IMR-90 (cell line): ENCODE measurements around the gene RHO. TPM values are rescaled to one million over a fixed set of nuclear protein-coding genes. Genes with fewer than 3 reads are reported as not detected.

Experiments
- ATAC-seq: fragments of 200-7000 bp; cut with Tn5 transposase; 2 replicates; pipeline ENCODE4 v1.9.1; 2020; ENCODE audit warnings: low read depth, mild to moderate bottlenecking, moderate library complexity
- BruUV-seq: library from RNA; stranded (reverse); fragments of 400-500 nt; replicated peaks from 2 replicates; lab custom pipeline; 2021; lab: Mats Ljungman, UMichigan
- CTCF ChIA-PET: fragments of 300-600 bp; formaldehyde crosslinking; extraction: SDS; loops from one replicate; lab custom pipeline; 2021; ENCODE audit warnings: antibody characterized with exemption; lab: Yijun Ruan, JAX
- POLR2A ChIA-PET: fragments of 300-600 bp; sonication (Branson Sonifier 250); formaldehyde crosslinking; loops from one replicate; lab custom pipeline; 2022; ENCODE audit warnings: antibody characterized with exemption; ENCODE audit not compliant: unreplicated experiment; lab: Charles Lee
- DNase-seq: peaks from one replicate; pipeline ENCODE4 v3.0.0; 2013
- H2AFZ ChIP-seq: replicated peaks from 2 replicates; pipeline ENCODE3; 2013; ENCODE audit warnings: low read length, mild to moderate bottlenecking; ENCODE audit not compliant: poor library complexity
- H2AK5ac ChIP-seq: 2 replicates; pipeline ENCODE4 v1.6.1; 2013; ENCODE audit warnings: low read depth, low read length, inconsistent platforms
- H2AK9ac ChIP-seq: replicated peaks from 2 replicates; pipeline ENCODE3; 2013; ENCODE audit warnings: mild to moderate bottlenecking, low read depth, low read length, moderate library complexity; ENCODE audit not compliant: poor library complexity
- H2BK120ac ChIP-seq: 2 replicates; pipeline ENCODE4 v1.6.1; 2013; ENCODE audit warnings: low read depth, low read length, inconsistent platforms
- H2BK15ac ChIP-seq: 3 replicates; pipeline ENCODE4 v1.6.1; 2013; ENCODE audit warnings: low read depth, low read length, inconsistent platforms
- H2BK20ac ChIP-seq: 2 replicates; pipeline ENCODE4 v1.6.1; 2013; ENCODE audit warnings: low read depth, mild to moderate bottlenecking, inconsistent platforms, low read length, moderate library complexity
- H2BK5ac ChIP-seq: 2 replicates; pipeline ENCODE4 v1.6.1; 2013; ENCODE audit warnings: mild to moderate bottlenecking, low read depth, low read length, inconsistent platforms; ENCODE audit not compliant: poor library complexity, severe bottlenecking
- H3K14ac ChIP-seq: replicated peaks from 2 replicates; pipeline ENCODE4 v1.6.1; 2013; ENCODE audit warnings: low read depth, low read length, inconsistent platforms
- H3K18ac ChIP-seq: 2 replicates; pipeline ENCODE4 v1.6.1; 2013; ENCODE audit warnings: low read depth, low read length, control low read depth
- H3K23ac ChIP-seq: 2 replicates; pipeline ENCODE4 v1.6.1; 2013; ENCODE audit warnings: low read depth, low read length, inconsistent platforms
- H3K27ac ChIP-seq: 2 replicates; pipeline ENCODE4 v1.5.1; 2013; ENCODE audit warnings: mild to moderate bottlenecking, control low read depth, low read length; ENCODE audit not compliant: insufficient read depth
- H3K27me3 ChIP-seq: 2 replicates; pipeline ENCODE4 v1.6.1; 2013; ENCODE audit warnings: low read length; ENCODE audit not compliant: control insufficient read depth, insufficient read depth
- H3K36me3 ChIP-seq: 2 replicates; pipeline ENCODE4 v1.6.1; 2013; ENCODE audit warnings: low read length, mixed read lengths; ENCODE audit not compliant: control insufficient read depth, insufficient read depth
- H3K4ac ChIP-seq: 2 replicates; pipeline ENCODE4 v1.6.1; 2013; ENCODE audit warnings: low read depth, low read length, inconsistent platforms
- H3K4me1 ChIP-seq: 2 replicates; pipeline ENCODE4 v1.6.1; 2013; ENCODE audit warnings: low read length, mixed read lengths; ENCODE audit not compliant: control insufficient read depth, insufficient read depth
- H3K4me2 ChIP-seq: 2 replicates; pipeline ENCODE4 v1.6.1; 2013; ENCODE audit warnings: low read depth, mild to moderate bottlenecking, control low read depth, low read length, moderate library complexity
- H3K4me3 ChIP-seq: 2 replicates; pipeline ENCODE4 v1.5.1; 2013; ENCODE audit warnings: low read depth, mild to moderate bottlenecking, control low read depth, low read length, moderate library complexity; ENCODE audit not compliant: insufficient read depth
- H3K56ac ChIP-seq: 2 replicates; pipeline ENCODE4 v1.6.1; 2013; ENCODE audit warnings: low read length, inconsistent platforms; ENCODE audit not compliant: insufficient read depth; ENCODE audit errors: extremely low read depth
- H3K79me1 ChIP-seq, 2 experiments: 2 replicates each; pipeline ENCODE4 v1.6.1; 2013; ENCODE audit warnings: low read length in 2 of 2, inconsistent platforms in 1 of 2, low read depth in 1 of 2
- H3K9ac ChIP-seq: 2 replicates; pipeline ENCODE4 v1.6.1; 2013; ENCODE audit warnings: low read depth, low read length, control low read depth
- H3K9me1 ChIP-seq: 2 replicates; pipeline ENCODE4 v1.6.1; 2013; ENCODE audit warnings: low read length, inconsistent platforms; ENCODE audit not compliant: insufficient read depth
- H3K9me3 ChIP-seq: 2 replicates; pipeline ENCODE4 v1.6.1; 2013; ENCODE audit warnings: low read length; ENCODE audit not compliant: control insufficient read depth, insufficient read depth
- H4K20me1 ChIP-seq: 2 replicates; pipeline ENCODE4 v1.6.1; 2013; ENCODE audit warnings: low read length, inconsistent platforms; ENCODE audit not compliant: insufficient read depth
- H4K5ac ChIP-seq: 2 replicates; pipeline ENCODE4 v1.6.1; 2013; ENCODE audit warnings: mild to moderate bottlenecking, low read depth, low read length, control low read depth
- H4K8ac ChIP-seq, 2 experiments: 2 replicates each; pipeline ENCODE4 v1.6.1; 2013; ENCODE audit warnings: low read depth in 2 of 2, low read length in 2 of 2, control low read depth in 1 of 2, inconsistent platforms in 1 of 2
- H4K91ac ChIP-seq: 2 replicates; pipeline ENCODE4 v1.6.1; 2013; ENCODE audit warnings: low read depth, low read length, inconsistent platforms; ENCODE audit not compliant: insufficient read depth
- BHLHE40 ChIP-seq: fragments of 150-350 bp; IDR thresholded peaks from 2 replicates; pipeline ENCODE4 v1.6.1; 2016; ENCODE audit warnings: mild to moderate bottlenecking, low read depth, low read length
- FOS ChIP-seq: fragments of 150-350 bp; IDR thresholded peaks from 2 replicates; pipeline ENCODE4 v1.6.1; 2016; ENCODE audit warnings: low read depth, low read length
- NFE2L2 ChIP-seq: fragments of 150-350 bp; IDR thresholded peaks from 2 replicates; pipeline ENCODE4 v1.6.1; 2016; ENCODE audit warnings: low read depth, mild to moderate bottlenecking, low read length
- RCOR1 ChIP-seq: IDR thresholded peaks from 2 replicates; pipeline ENCODE4 v1.6.1; 2012; ENCODE audit warnings: mild to moderate bottlenecking, low read length, improper control_type of control experiment; ENCODE audit not compliant: insufficient replicate concordance
- SMC3 ChIP-seq: fragments of 150-350 bp; IDR thresholded peaks from 2 replicates; pipeline ENCODE4 v1.6.1; 2016; ENCODE audit warnings: low read depth, mild to moderate bottlenecking, antibody characterized with exemption, low read length, moderate library complexity
- WGBS, 2 experiments: methylation state at CpG; one replicate each; pipeline versions ENCODE4 v1.1.5 to v1.1.7; 2013; ENCODE audit warnings: missing lambda C conversion rate in 2 of 2; ENCODE audit not compliant: insufficient read length in 1 of 2; ENCODE audit errors: extremely low coverage in 2 of 2; 5-methylcytosine and 5-hydroxymethylcytosine counted together
- dilution Hi-C: fragments of 300-500 bp; cut with HindIII; formaldehyde crosslinking; loops from one replicate; pipeline ENCODE4 v1.14.3; 2018; ENCODE audit warnings: low sequenced_read_pairs; ENCODE audit not compliant: unreplicated experiment
- in situ Hi-C: fragments of 300-500 bp; cut with MboI; formaldehyde crosslinking; loops from 3 replicates; pipeline ENCODE4 v1.14.3; 2019; ENCODE audit warnings: low sequenced_read_pairs, inconsistent platforms, mixed read lengths
- intact Hi-C: fragments of 100-400 bp; cut with micrococcal nuclease; formaldehyde crosslinking; loops from 2 replicates; pipeline ENCODE4 v1.10.0; 2022
- polyA plus RNA-seq, 3 experiments: library from polyadenylated mRNA; depleted of rRNA; stranded (reverse); fragments of >200 nt; gene quantifications; 2 replicates each; pipeline ENCODE4 v1.2.3, GENCODE V29; 2012; ENCODE audit warnings: low replicate concordance in 1 of 3
- total RNA-seq: library from RNA; depleted of rRNA; stranded (reverse); fragments of >200 nt; gene quantifications from 2 replicates; pipeline ENCODE4 v1.2.3, GENCODE V29; 2012
- TF ChIP-seq, protein P1 (sequence below): conservative IDR thresholded peaks from 2 replicates; pipeline ENCODE4 v1.5.1; 2012; ENCODE audit warnings: mild to moderate bottlenecking, low read depth, low read length, improper control_type of control experiment
- TF ChIP-seq, protein P2 (sequence below): fragments of 150-350 bp; IDR thresholded peaks from 2 replicates; pipeline ENCODE4 v1.6.1; 2016; ENCODE audit warnings: low read depth, mild to moderate bottlenecking, low read length, moderate library complexity, borderline replicate concordance

Gene RHO
- total and polyA plus RNA-seq, 2 of the 4 experiments (the other 2 are of a cell fraction): not detected

DNA sequence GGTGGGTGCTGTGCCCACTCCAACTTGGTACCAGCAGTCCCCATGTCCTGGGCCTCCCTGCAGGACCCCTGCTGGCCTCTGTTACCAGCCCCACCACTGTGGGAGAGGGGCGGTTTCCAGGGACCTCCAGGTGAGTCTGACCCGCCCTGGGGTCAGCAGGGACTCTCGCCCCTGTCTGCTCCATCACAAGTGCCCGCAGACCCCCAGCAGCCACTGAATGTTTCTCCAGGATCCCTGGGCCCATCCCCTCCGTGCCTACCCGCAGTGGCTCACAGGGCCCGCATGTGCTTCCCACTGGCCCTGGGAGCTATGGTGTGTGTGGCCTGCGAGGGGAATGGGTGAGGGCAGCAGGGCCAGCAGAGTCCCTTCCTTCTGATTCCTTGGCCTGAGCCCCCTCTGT, 9.9 kb upstream of the RHO start:
- no peak for DNase-seq
- WGBS, 2 experiments: no CpG with 5 or more reads among the region's 8 CpGs
- TF ChIP-seq NFE2L2 (no peak), FOS (no peak), RCOR1 (no peak), BHLHE40 (no peak), SMC3 (no peak)
- TF ChIP-seq, protein P1, sequence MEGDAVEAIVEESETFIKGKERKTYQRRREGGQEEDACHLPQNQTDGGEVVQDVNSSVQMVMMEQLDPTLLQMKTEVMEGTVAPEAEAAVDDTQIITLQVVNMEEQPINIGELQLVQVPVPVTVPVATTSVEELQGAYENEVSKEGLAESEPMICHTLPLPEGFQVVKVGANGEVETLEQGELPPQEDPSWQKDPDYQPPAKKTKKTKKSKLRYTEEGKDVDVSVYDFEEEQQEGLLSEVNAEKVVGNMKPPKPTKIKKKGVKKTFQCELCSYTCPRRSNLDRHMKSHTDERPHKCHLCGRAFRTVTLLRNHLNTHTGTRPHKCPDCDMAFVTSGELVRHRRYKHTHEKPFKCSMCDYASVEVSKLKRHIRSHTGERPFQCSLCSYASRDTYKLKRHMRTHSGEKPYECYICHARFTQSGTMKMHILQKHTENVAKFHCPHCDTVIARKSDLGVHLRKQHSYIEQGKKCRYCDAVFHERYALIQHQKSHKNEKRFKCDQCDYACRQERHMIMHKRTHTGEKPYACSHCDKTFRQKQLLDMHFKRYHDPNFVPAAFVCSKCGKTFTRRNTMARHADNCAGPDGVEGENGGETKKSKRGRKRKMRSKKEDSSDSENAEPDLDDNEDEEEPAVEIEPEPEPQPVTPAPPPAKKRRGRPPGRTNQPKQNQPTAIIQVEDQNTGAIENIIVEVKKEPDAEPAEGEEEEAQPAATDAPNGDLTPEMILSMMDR: no peak
- TF ChIP-seq, protein P2, sequence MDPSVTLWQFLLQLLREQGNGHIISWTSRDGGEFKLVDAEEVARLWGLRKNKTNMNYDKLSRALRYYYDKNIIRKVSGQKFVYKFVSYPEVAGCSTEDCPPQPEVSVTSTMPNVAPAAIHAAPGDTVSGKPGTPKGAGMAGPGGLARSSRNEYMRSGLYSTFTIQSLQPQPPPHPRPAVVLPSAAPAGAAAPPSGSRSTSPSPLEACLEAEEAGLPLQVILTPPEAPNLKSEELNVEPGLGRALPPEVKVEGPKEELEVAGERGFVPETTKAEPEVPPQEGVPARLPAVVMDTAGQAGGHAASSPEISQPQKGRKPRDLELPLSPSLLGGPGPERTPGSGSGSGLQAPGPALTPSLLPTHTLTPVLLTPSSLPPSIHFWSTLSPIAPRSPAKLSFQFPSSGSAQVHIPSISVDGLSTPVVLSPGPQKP: no peak
- no peak overlapping the region for H2BK20ac ChIP-seq
- POLR2A ChIA-PET: interaction anchor here (0.5 kb wide), 1 partner anchor 78 kb away, joined by 3 read pairs; no protein-coding TSS in a partner anchor
- no peak overlapping the region for H3K4me2 ChIP-seq
- intact Hi-C loops (no loop called here), dilution Hi-C loops (no loop called here), in situ Hi-C loops (no loop called here)
- no peak overlapping the region for H3K18ac ChIP-seq
- H3K4ac ChIP-seq: no peak overlapping the region
- H3K23ac ChIP-seq: no peak overlapping the region
- no peak overlapping the region for H3K9ac ChIP-seq
- no peak overlapping the region for H4K8ac ChIP-seq
- no peaks in the 10 kb centered on the region for H3K79me1 ChIP-seq
- no peaks in the 10 kb centered on the region for H3K27me3 ChIP-seq
- CTCF ChIA-PET: no interaction called here
- H2BK5ac ChIP-seq: no peak overlapping the region
- no peak overlapping the region for H2AFZ ChIP-seq
- no peak overlapping the region for H3K4me3 ChIP-seq
- peaks cover 3% of the 10 kb centered on the region; the same call in 1 of the 2 replicates for H3K9me1 ChIP-seq
- H4K5ac ChIP-seq: no peak overlapping the region
- H2BK120ac ChIP-seq: no peak overlapping the region
- no peak overlapping the region for H3K14ac ChIP-seq
- no peak for ATAC-seq
- no peak overlapping the region for H2AK9ac ChIP-seq
- no peaks in the 10 kb centered on the region for H3K4me1 ChIP-seq
- no peak overlapping the region for H3K56ac ChIP-seq
- no peak overlapping the region for H3K27ac ChIP-seq
- peaks cover 11% of the 10 kb centered on the region; the same call in 1 of the 2 replicates for H3K36me3 ChIP-seq
- no peak overlapping the region for H2BK15ac ChIP-seq
- no peak overlapping the region for H2AK5ac ChIP-seq
- no peak overlapping the region for H4K91ac ChIP-seq
- H3K9me3 ChIP-seq: no peaks in the 10 kb centered on the region
- no peaks in the 10 kb centered on the region for H4K20me1 ChIP-seq
- no TSS peak for BruUV-seq
